SK-N-SH treated with all-trans-retinoic acid at 6 μM for 48 hours (cell line): ENCODE data around the gene RNFT2.

Experiments
- ATAC-seq: fragments of 200-7000 bp; cut with Tn5 transposase; 3 replicates; pipeline ENCODE4 v1.9.1; 2020; ENCODE audit warnings: mild to moderate bottlenecking, moderate library complexity
- ARNTL ChIP-seq: fragments of 450-650 bp; formaldehyde crosslinking; IDR thresholded peaks from 2 replicates; pipeline ENCODE4 v1.5.0; 2020; ENCODE audit warnings: low read depth, mild to moderate bottlenecking, moderate library complexity, borderline replicate concordance
- BACH2 ChIP-seq: fragments of 250-450 bp; sonication (Bioruptor Pico); IDR thresholded peaks from 2 replicates; pipeline ENCODE4 v1.9.0; 2021; ENCODE audit warnings: mild to moderate bottlenecking, borderline replicate concordance
- CREB5 ChIP-seq: fragments of 250-450 bp; sonication (Bioruptor Pico); IDR thresholded peaks from 2 replicates; pipeline ENCODE4 v1.5.1; 2020; ENCODE audit warnings: low read depth, mild to moderate bottlenecking, moderate library complexity
- CSDC2 ChIP-seq: fragments of 250-450 bp; sonication (Bioruptor Pico); IDR thresholded peaks from 2 replicates; pipeline ENCODE4 v1.5.0; 2020; ENCODE audit warnings: mild to moderate bottlenecking, moderate library complexity
- CSRNP3 ChIP-seq: fragments of 250-450 bp; sonication (Bioruptor Pico); IDR thresholded peaks from 2 replicates; pipeline ENCODE4 v1.5.1; 2021; ENCODE audit warnings: mild to moderate bottlenecking, moderate library complexity
- ESRRG ChIP-seq: fragments of 250-450 bp; sonication (Bioruptor Pico); IDR thresholded peaks from 2 replicates; pipeline ENCODE4 v1.6.1; 2021; ENCODE audit warnings: mild to moderate bottlenecking
- ISL1 ChIP-seq: fragments of 250-450 bp; sonication (Bioruptor Pico); IDR thresholded peaks from 2 replicates; pipeline ENCODE4 v2.1.2; 2022; ENCODE audit warnings: mild to moderate bottlenecking, moderate library complexity
- OSR1 ChIP-seq: fragments of 250-450 bp; sonication (Bioruptor Pico); IDR thresholded peaks from 2 replicates; pipeline ENCODE4 v1.8.0; 2022; ENCODE audit warnings: moderate library complexity, mild to moderate bottlenecking, inconsistent platforms
- PATZ1 ChIP-seq: fragments of 250-450 bp; sonication (Bioruptor Pico); IDR thresholded peaks from 2 replicates; pipeline ENCODE4 v1.8.0; 2020; ENCODE audit warnings: mild to moderate bottlenecking, moderate library complexity, borderline replicate concordance
- POU6F1 ChIP-seq: fragments of 250-450 bp; sonication (Bioruptor Pico); IDR thresholded peaks from 2 replicates; pipeline ENCODE4 v1.8.0; 2021; ENCODE audit warnings: low read depth, mild to moderate bottlenecking, moderate library complexity, borderline replicate concordance
- PPARA ChIP-seq: fragments of 250-450 bp; sonication (Bioruptor Pico); IDR thresholded peaks from 2 replicates; pipeline ENCODE4 v1.5.0; 2020; ENCODE audit warnings: mild to moderate bottlenecking, borderline replicate concordance
- RARB ChIP-seq: fragments of 250-450 bp; sonication (Bioruptor Pico); IDR thresholded peaks from 2 replicates; pipeline ENCODE4 v1.8.0; 2021; ENCODE audit warnings: mild to moderate bottlenecking, moderate library complexity
- SNAI2 ChIP-seq: fragments of 250-450 bp; sonication (Bioruptor Pico); IDR thresholded peaks from 2 replicates; pipeline ENCODE4 v1.5.0; 2020; ENCODE audit warnings: mild to moderate bottlenecking, moderate library complexity
- TCF4 ChIP-seq: fragments of 250-450 bp; sonication (Bioruptor Pico); IDR thresholded peaks from 2 replicates; pipeline ENCODE4 v1.8.0; 2021; ENCODE audit warnings: mild to moderate bottlenecking, moderate library complexity, borderline replicate concordance
- TOX ChIP-seq: fragments of 250-450 bp; sonication (Bioruptor Pico); IDR thresholded peaks from 2 replicates; pipeline ENCODE4 v1.8.0; 2021; ENCODE audit warnings: mild to moderate bottlenecking, moderate library complexity, borderline replicate concordance
- TSHZ2 ChIP-seq: fragments of 250-450 bp; sonication (Bioruptor Pico); IDR thresholded peaks from 2 replicates; pipeline ENCODE4 v1.5.0; 2020; ENCODE audit warnings: mild to moderate bottlenecking, moderate library complexity
- ZC3H10 ChIP-seq: fragments of 250-450 bp; sonication (Bioruptor Pico); IDR thresholded peaks from 2 replicates; pipeline ENCODE4 v1.5.1; 2021; ENCODE audit warnings: mild to moderate bottlenecking, moderate library complexity
- ZFP3 ChIP-seq: fragments of 250-450 bp; sonication (Bioruptor Pico); IDR thresholded peaks from 2 replicates; pipeline ENCODE4 v1.5.0; 2020; ENCODE audit warnings: mild to moderate bottlenecking, moderate library complexity
- ZNF565 ChIP-seq: fragments of 450-650 bp; formaldehyde crosslinking; conservative IDR thresholded peaks from 2 replicates; pipeline ENCODE4 v1.5.0; 2020; ENCODE audit warnings: low read depth, mild to moderate bottlenecking, moderate library complexity
- ZNF70 ChIP-seq: fragments of 450-650 bp; formaldehyde crosslinking; IDR thresholded peaks from 2 replicates; pipeline ENCODE4 v1.5.0; 2020; ENCODE audit warnings: mild to moderate bottlenecking, moderate library complexity
- ZNF8 ChIP-seq: fragments of 450-650 bp; formaldehyde crosslinking; IDR thresholded peaks from 2 replicates; pipeline ENCODE4 v1.5.0; 2020; ENCODE audit warnings: mild to moderate bottlenecking, moderate library complexity

Gene RNFT2

GRCh38 chr12:116874324-116874995 is 136.3 kb downstream of the RNFT2 start:
- TF ChIP-seq ESRRG (no peak), ZNF8 (CRISPR knock-in tag) (no peak), ZNF565 (CRISPR knock-in tag) (peak; percentile 93), CREB5 (CRISPR knock-in tag) (no peak), TCF4 (CRISPR knock-in tag) (no peak)
- no peak for ATAC-seq

GRCh38 chr12:116876151-116876869 is 138.2 kb downstream of the RNFT2 start:
- no peak for ATAC-seq

More at GRCh38 chr12:116876151-116876869, 138.2 kb downstream of the RNFT2 start:
- no peak for TF ChIP-seq ZNF8 (CRISPR knock-in tag)
- TF ChIP-seq ZFP3 (CRISPR knock-in tag), result no peak
- no peak for TF ChIP-seq SNAI2
- no peak for TF ChIP-seq CSRNP3 (CRISPR knock-in tag)
- no peak for TF ChIP-seq ISL1 (CRISPR knock-in tag)
- TF ChIP-seq RARB (CRISPR knock-in tag), result no peak
- TF ChIP-seq TSHZ2 (CRISPR knock-in tag), result no peak
- TF ChIP-seq POU6F1 (CRISPR knock-in tag), result no peak
- no peak for TF ChIP-seq TOX
- TF ChIP-seq CSDC2 (CRISPR knock-in tag), result no peak
- TF ChIP-seq ARNTL (CRISPR knock-in tag), result no peak
- TF ChIP-seq PATZ1 (CRISPR knock-in tag), result no peak
- TF ChIP-seq ZC3H10, result no peak
- TF ChIP-seq OSR1 (CRISPR knock-in tag), result no peak
- no peak for TF ChIP-seq ZNF565 (CRISPR knock-in tag)
- TF ChIP-seq BACH2 (CRISPR knock-in tag), result no peak
- no peak for TF ChIP-seq TCF4 (CRISPR knock-in tag)
- TF ChIP-seq PPARA (CRISPR knock-in tag), result no peak
- TF ChIP-seq ZNF70 (CRISPR knock-in tag), result no peak
- no peak for TF ChIP-seq ESRRG
